ENCODE measurements around the gene GOLPH3.
"Not testable (repeated sequence)": the region's sequence is repeated elsewhere in the genome, so short reads cannot be mapped to it uniquely, and the experiment has no call there.

The GOLPH3 gene

GRCh38 chr5:32088214-32088613 is 85.9 kb downstream of the GOLPH3 start:
- TF ChIP-seq CTCF (IDR thresholded peaks at IDR 0.05; ENCODE audit: low read depth, low read length) = no peak
- H3K36me3 ChIP-seq = peaks cover 18% of the 10 kb centered on the region
- H3K27me3 ChIP-seq (ENCODE audit: insufficient read depth, low read depth, severe bottlenecking) = no peaks in the 10 kb centered on the region
- H3K27ac ChIP-seq = no peak overlapping the region; the same call in 1 of the 2 replicates
- H3K9me3 ChIP-seq (ENCODE audit: severe bottlenecking) = no peaks in the 10 kb centered on the region
- DNase-seq = no peak
- no peak overlapping the region for H3K4me3 ChIP-seq (ENCODE audit: low read depth, low read length)

- TF ChIP-seq CTCF (IDR thresholded peaks at IDR 0.05; ENCODE audit: low read depth, low read length) = no peak
- no peaks in the 10 kb centered on the region for H3K9me3 ChIP-seq (ENCODE audit: severe bottlenecking)
- H3K36me3 ChIP-seq = peaks cover 18% of the 10 kb centered on the region
- no peak overlapping the region for H3K4me3 ChIP-seq (ENCODE audit: low read depth, low read length)
- no peaks in the 10 kb centered on the region for H3K27me3 ChIP-seq (ENCODE audit: insufficient read depth, low read depth, severe bottlenecking)
- no peak for DNase-seq
- no peak overlapping the region; the same call in 1 of the 2 replicates for H3K27ac ChIP-seq
Measured at GRCh38 chr5:32087086-32088082, 86.7 kb downstream of the GOLPH3 start.

GRCh38 chr5:32083981-32084430 is 90.1 kb downstream of the GOLPH3 start:
- TF ChIP-seq CTCF (IDR thresholded peaks at IDR 0.05; ENCODE audit: low read depth, low read length) = no peak
- H3K27ac ChIP-seq = no peak overlapping the region
- no peaks in the 10 kb centered on the region for H3K27me3 ChIP-seq (ENCODE audit: insufficient read depth, low read depth, severe bottlenecking)
- no peak for DNase-seq
- H3K36me3 ChIP-seq = peaks cover 18% of the 10 kb centered on the region
- no peak overlapping the region for H3K4me3 ChIP-seq (ENCODE audit: low read depth, low read length)
- H3K9me3 ChIP-seq (ENCODE audit: severe bottlenecking) = no peaks in the 10 kb centered on the region

- peaks cover 8% of the 10 kb centered on the region for H3K36me3 ChIP-seq
- no peak for TF ChIP-seq CTCF (IDR thresholded peaks at IDR 0.05; ENCODE audit: low read depth, low read length)
- no peak for DNase-seq
Measured at GRCh38 chr5:32082701-32083100, 91.4 kb downstream of the GOLPH3 start.

GRCh38 chr5:32080565-32080964 is 93.6 kb downstream of the GOLPH3 start:
- DNase-seq; H3K9me3 ChIP-seq (ENCODE audit: severe bottlenecking); H3K27me3 ChIP-seq (ENCODE audit: insufficient read depth, low read depth, severe bottlenecking); H3K4me3 ChIP-seq (ENCODE audit: low read depth, low read length); H3K36me3 ChIP-seq; H3K27ac ChIP-seq: not testable (repeated sequence)

More at GRCh38 chr5:32082701-32083100, 91.4 kb downstream of the GOLPH3 start:
- Histone ChIP-seq H3K27me3 (ENCODE audit: insufficient read depth, low read depth, severe bottlenecking) (no peaks in the 10 kb centered on the region), H3K9me3 (ENCODE audit: severe bottlenecking) (no peaks in the 10 kb centered on the region), H3K4me3 (ENCODE audit: low read depth, low read length) (no peak overlapping the region), H3K27ac (no peak overlapping the region)

- H3K9me3 ChIP-seq (ENCODE audit: severe bottlenecking); H3K36me3 ChIP-seq; H3K4me3 ChIP-seq (ENCODE audit: low read depth, low read length); H3K27me3 ChIP-seq (ENCODE audit: insufficient read depth, low read depth, severe bottlenecking); DNase-seq; H3K27ac ChIP-seq: not testable (repeated sequence)
Measured at GRCh38 chr5:32078855-32079254, 95.3 kb downstream of the GOLPH3 start.
